Astrocyte (in vitro differentiated cells and primary cell): ENCODE results near the gene GARIN5B. TPM values are rescaled to one million over a fixed set of nuclear protein-coding genes. Genes with fewer than 3 reads are reported as not detected.

ENCODE experiments used
- DNase-seq: peaks from one replicate; pipeline ENCODE4 v3.0.0-alpha.2; 2010; ENCODE audit warnings: low read depth
- FAIRE-seq: peaks from 2 replicates; lab custom pipeline; 2011; peaks lifted over from hg19 to GRCh38; lab: Jason Lieb, UNC
- H2AFZ ChIP-seq: 2 replicates; pipeline ENCODE4 v1.6.0; 2012; ENCODE audit warnings: low read depth, low read length, inconsistent platforms
- H3K27ac ChIP-seq: 2 replicates; pipeline ENCODE4 v1.5.1; 2011; ENCODE audit warnings: low read depth, low read length, inconsistent platforms
- H3K27me3 ChIP-seq: 2 replicates; pipeline ENCODE4 v1.6.0; 2011; ENCODE audit warnings: low read length, inconsistent platforms; ENCODE audit not compliant: insufficient read depth
- H3K36me3 ChIP-seq: 2 replicates; pipeline ENCODE4 v1.5.1; 2011; ENCODE audit warnings: low read length, inconsistent platforms; ENCODE audit not compliant: insufficient read depth
- H3K4me1 ChIP-seq: 2 replicates; pipeline ENCODE4 v1.5.1; 2011; ENCODE audit warnings: low read length, inconsistent platforms; ENCODE audit not compliant: insufficient read depth
- H3K4me2 ChIP-seq: 2 replicates; pipeline ENCODE4 v1.6.0; 2012; ENCODE audit warnings: low read length, inconsistent platforms
- H3K4me3 ChIP-seq: 2 replicates; pipeline ENCODE4 v1.5.1; 2011; ENCODE audit warnings: low read depth, mild to moderate bottlenecking, low read length, inconsistent platforms; ENCODE audit not compliant: insufficient read depth
- H3K79me2 ChIP-seq: 2 replicates; pipeline ENCODE4 v1.6.0; 2012; ENCODE audit warnings: mild to moderate bottlenecking, low read length, inconsistent platforms; ENCODE audit not compliant: insufficient read depth
- H3K9ac ChIP-seq: 2 replicates; pipeline ENCODE4 v1.6.0; 2012; ENCODE audit warnings: mild to moderate bottlenecking, low read length, inconsistent platforms
- H3K9me3 ChIP-seq: 2 replicates; pipeline ENCODE4 v1.5.1; 2012; ENCODE audit warnings: low read depth, mild to moderate bottlenecking, low read length, inconsistent platforms; ENCODE audit not compliant: insufficient read depth
- H4K20me1 ChIP-seq: 2 replicates; pipeline ENCODE4 v1.6.0; 2012; ENCODE audit warnings: low read length, inconsistent platforms; ENCODE audit not compliant: insufficient read depth
- H3K27ac Mint-ChIP-seq: one replicate; pipeline ENCODE4 v1.8.0; 2021; ENCODE audit warnings: mild to moderate bottlenecking, mixed read lengths; ENCODE audit not compliant: unreplicated experiment
- H3K27me3 Mint-ChIP-seq: one replicate; pipeline ENCODE4 v1.8.0; 2021; ENCODE audit warnings: low read depth, mixed read lengths; ENCODE audit not compliant: unreplicated experiment
- H3K36me3 Mint-ChIP-seq: one replicate; pipeline ENCODE4 v1.8.0; 2021; ENCODE audit warnings: low read depth, mixed read lengths; ENCODE audit not compliant: unreplicated experiment
- H3K4me1 Mint-ChIP-seq: one replicate; pipeline ENCODE4 v1.8.0; 2021; ENCODE audit warnings: low read depth, mixed read lengths; ENCODE audit not compliant: unreplicated experiment
- H3K4me3 Mint-ChIP-seq: one replicate; pipeline ENCODE4 v1.8.0; 2021; ENCODE audit warnings: mild to moderate bottlenecking, moderate library complexity, mixed read lengths; ENCODE audit not compliant: unreplicated experiment
- H3K9me3 Mint-ChIP-seq: one replicate; pipeline ENCODE4 v1.8.0; 2021; ENCODE audit warnings: mild to moderate bottlenecking, mixed read lengths; ENCODE audit not compliant: unreplicated experiment
- CTCF ChIP-seq: IDR thresholded peaks from 2 replicates; pipeline ENCODE4 v1.5.1; 2011; ENCODE audit warnings: low read depth, mild to moderate bottlenecking, inconsistent platforms, low read length, moderate library complexity; ENCODE audit not compliant: insufficient read depth
- EZH2 ChIP-seq: IDR thresholded peaks from 2 replicates; pipeline ENCODE4 v1.6.1; 2012; ENCODE audit warnings: mild to moderate bottlenecking, low read length, inconsistent platforms; ENCODE audit not compliant: insufficient read depth
- total RNA-seq: library from RNA; stranded (reverse); gene quantifications from 2 replicates; pipeline ENCODE4 v1.2.1, GENCODE V29; 2021

The GARIN5B gene
- total RNA-seq, 1 donor from 2014 or later, result 0.20 TPM

GRCh38 chr19:55392820-55393761, 30.0 kb upstream of the GARIN5B start:
- Histone ChIP-seq H2AFZ (no peak overlapping the region), H3K27me3 (no peaks in the 10 kb centered on the region), H3K9ac (no peak overlapping the region), H3K4me2 (no peak overlapping the region), H3K9me3 (no peaks in the 10 kb centered on the region), H4K20me1 (peaks cover 53% of the 10 kb centered on the region), H3K4me1 (peaks cover 25% of the 10 kb centered on the region), H3K36me3 (peaks cover 24% of the 10 kb centered on the region), H3K27ac (no peak overlapping the region), H3K4me3 (no peak overlapping the region), H3K79me2 (peaks cover 26% of the 10 kb centered on the region)
- H3K36me3 Mint-ChIP-seq, result peaks cover 11% of the 10 kb centered on the region
- TF ChIP-seq EZH2 (no peak), CTCF (no peak)
- H3K9me3 Mint-ChIP-seq, result no peaks in the 10 kb centered on the region
- H3K27me3 Mint-ChIP-seq, result no peaks in the 10 kb centered on the region
- FAIRE-seq (no peak), DNase-seq (no peak)
- peaks cover 36% of the 10 kb centered on the region for H3K4me1 Mint-ChIP-seq
- peak overlapping the region; percentile 66 for H3K27ac Mint-ChIP-seq
- peak overlapping the region; percentile 73 for H3K4me3 Mint-ChIP-seq

GRCh38 chr19:55391702-55392615, 28.9 kb upstream of the GARIN5B start:
- Mint-ChIP-seq H3K36me3 (peaks cover 22% of the 10 kb centered on the region), H3K9me3 (no peaks in the 10 kb centered on the region), H3K4me3 (peak overlapping the region; percentile 34), H3K4me1 (peaks cover 42% of the 10 kb centered on the region), H3K27me3 (no peaks in the 10 kb centered on the region), H3K27ac (no peak overlapping the region)
- peaks cover 37% of the 10 kb centered on the region for H3K4me1 ChIP-seq
- H3K4me2 ChIP-seq, result no peak overlapping the region
- no peak overlapping the region for H2AFZ ChIP-seq
- peaks cover 37% of the 10 kb centered on the region for H3K79me2 ChIP-seq
- no peak for TF ChIP-seq EZH2
- TF ChIP-seq CTCF, result no peak
- no peak overlapping the region for H3K4me3 ChIP-seq
- H3K9ac ChIP-seq, result no peak overlapping the region
- peaks cover 29% of the 10 kb centered on the region for H3K36me3 ChIP-seq
- FAIRE-seq (no peak), DNase-seq (no peak)
- no peak overlapping the region for H3K27ac ChIP-seq
- H3K9me3 ChIP-seq, result no peaks in the 10 kb centered on the region
- no peaks in the 10 kb centered on the region for H3K27me3 ChIP-seq
- H4K20me1 ChIP-seq, result peaks cover 64% of the 10 kb centered on the region
